Tibial nerve (tissue), 3 donors: Measurements from ENCODE around the gene CDK13.

Experiments
- POLR2A ChIP-seq, 2 donors: fragments of 450-650 bp; IDR thresholded peaks; one replicate each; pipeline ENCODE4 v1.6.1; 2017; ENCODE audit warnings: antibody characterized with exemption in 2 of 2, mild to moderate bottlenecking in 2 of 2, moderate library complexity in 2 of 2
- TF ChIP-seq, protein P1 (sequence below), 5 experiments: fragments of 200-600 bp in 3 of 5; fragments of 450-650 bp in 2 of 5; sonication (generic) in 3 of 5; IDR thresholded peaks; one replicate each; pipeline ENCODE4 v1.5.1; 2016 to 2019; ENCODE audit warnings: antibody characterized with exemption in 5 of 5, mild to moderate bottlenecking in 3 of 5, moderate library complexity in 2 of 5

DNA sequence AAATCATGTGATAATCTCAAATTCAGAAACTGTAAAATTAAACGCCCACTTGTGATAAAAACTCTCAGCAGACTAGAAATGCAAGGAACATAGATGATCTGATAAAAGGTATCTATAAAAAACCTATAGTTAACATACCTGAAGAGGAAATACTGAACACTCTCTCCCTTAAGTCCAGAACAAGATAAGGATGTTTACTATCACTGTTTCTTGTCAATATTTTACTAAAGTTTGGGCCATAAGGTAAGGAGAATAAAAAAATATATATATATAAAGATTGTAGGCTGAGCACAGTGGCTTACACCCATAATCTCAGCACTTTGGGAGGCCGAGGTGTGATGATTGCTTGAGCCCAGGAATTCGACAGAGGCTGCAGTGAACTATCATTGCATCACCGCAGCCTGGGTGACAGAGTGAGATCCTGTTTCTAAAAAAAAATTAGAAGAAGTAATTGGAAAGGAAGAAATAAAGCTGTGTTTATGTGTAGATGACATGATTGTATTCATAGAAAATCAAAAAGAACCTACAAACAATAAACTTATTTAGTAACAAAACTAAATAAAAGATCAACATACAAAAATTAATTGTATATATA lies 155.9 kb downstream of the CDK13 start:
- TF ChIP-seq, protein P1, sequence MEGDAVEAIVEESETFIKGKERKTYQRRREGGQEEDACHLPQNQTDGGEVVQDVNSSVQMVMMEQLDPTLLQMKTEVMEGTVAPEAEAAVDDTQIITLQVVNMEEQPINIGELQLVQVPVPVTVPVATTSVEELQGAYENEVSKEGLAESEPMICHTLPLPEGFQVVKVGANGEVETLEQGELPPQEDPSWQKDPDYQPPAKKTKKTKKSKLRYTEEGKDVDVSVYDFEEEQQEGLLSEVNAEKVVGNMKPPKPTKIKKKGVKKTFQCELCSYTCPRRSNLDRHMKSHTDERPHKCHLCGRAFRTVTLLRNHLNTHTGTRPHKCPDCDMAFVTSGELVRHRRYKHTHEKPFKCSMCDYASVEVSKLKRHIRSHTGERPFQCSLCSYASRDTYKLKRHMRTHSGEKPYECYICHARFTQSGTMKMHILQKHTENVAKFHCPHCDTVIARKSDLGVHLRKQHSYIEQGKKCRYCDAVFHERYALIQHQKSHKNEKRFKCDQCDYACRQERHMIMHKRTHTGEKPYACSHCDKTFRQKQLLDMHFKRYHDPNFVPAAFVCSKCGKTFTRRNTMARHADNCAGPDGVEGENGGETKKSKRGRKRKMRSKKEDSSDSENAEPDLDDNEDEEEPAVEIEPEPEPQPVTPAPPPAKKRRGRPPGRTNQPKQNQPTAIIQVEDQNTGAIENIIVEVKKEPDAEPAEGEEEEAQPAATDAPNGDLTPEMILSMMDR (IDR thresholded peaks at IDR 0.05) = no peak
- TF ChIP-seq POLR2A (IDR thresholded peaks at IDR 0.05) = no peak
